HG03095 (cell line): ENCODE results near the gene RAB34.

Experiments used
- ATAC-seq: cut with Tn5 transposase; IDR thresholded peaks from one replicate; pipeline ENCODE4 v1.9.1; 2021; ENCODE audit warnings: moderate library complexity; ENCODE audit not compliant: unreplicated experiment

The RAB34 gene

GRCh38 chr17:28712705-28713415 lies 4.8 kb downstream of the RAB34 start:
- no peak for ATAC-seq

GRCh38 chr17:28712032-28712704 lies 5.5 kb downstream of the RAB34 start:
- ATAC-seq: no peak

GRCh38 chr17:28711723-28712031 lies 6.0 kb downstream of the RAB34 start, which contains the start of gene PROCA1:
Gene PROCA1 (minus strand): TSS chr17:28711888. CDS start chr17:28711660, 228 bp downstream.
- peak; percentile 5 for ATAC-seq

- peak; percentile 73 for ATAC-seq
Measured at GRCh38 chr17:28710861-28711722, 6.6 kb downstream of the RAB34 start.

GRCh38 chr17:28707339-28707720 lies 10.3 kb downstream of the RAB34 start:
- ATAC-seq: no peak

- no peak for ATAC-seq
Measured at GRCh38 chr17:28706471-28707338, 11.0 kb downstream of the RAB34 start.

GRCh38 chr17:28705728-28706334 lies 11.8 kb downstream of the RAB34 start:
- ATAC-seq: no peak

- no peak for ATAC-seq
Measured at GRCh38 chr17:28705074-28705659, 12.5 kb downstream of the RAB34 start.

- ATAC-seq: no peak
Measured at GRCh38 chr17:28704219-28704858, 13.3 kb downstream of the RAB34 start.

GRCh38 chr17:28703552-28704218 lies 14.0 kb downstream of the RAB34 start:
- ATAC-seq: no peak

GRCh38 chr17:28702752-28703150 lies 14.9 kb downstream of the RAB34 start:
- no peak for ATAC-seq

GRCh38 chr17:28702026-28702751 lies 15.5 kb downstream of the RAB34 start:
- no peak for ATAC-seq

- ATAC-seq: no peak
Measured at GRCh38 chr17:28700830-28701492, 16.7 kb downstream of the RAB34 start.

- no peak for ATAC-seq
Measured at GRCh38 chr17:28700278-28700677, 17.4 kb downstream of the RAB34 start.

GRCh38 chr17:28698253-28698941 lies 19.3 kb downstream of the RAB34 start:
- no peak for ATAC-seq

GRCh38 chr17:28693869-28694268 lies 23.8 kb downstream of the RAB34 start:
- no peak for ATAC-seq

- no peak for ATAC-seq
Measured at GRCh38 chr17:28689011-28689410, 28.7 kb downstream of the RAB34 start.
